ACC112 (cell line): ENCODE results near the gene UBALD2.
"Not testable (repeated sequence)": the region's sequence is repeated elsewhere in the genome, so short reads cannot be mapped to it uniquely, and the experiment has no call there.

ENCODE experiments used
- H2AFZ ChIP-seq: fragments of 200-600 bp; sonication (generic); one replicate; pipeline ENCODE4 v1.6.0; 2017; ENCODE audit warnings: antibody characterized with exemption, low read length; ENCODE audit not compliant: unreplicated experiment
- H3K27ac ChIP-seq: fragments of 200-600 bp; sonication (generic); 2 replicates; pipeline ENCODE4 v1.5.1; 2014; ENCODE audit warnings: low read depth, mild to moderate bottlenecking, antibody characterized with exemption, low read length, moderate library complexity
- H3K27me3 ChIP-seq: fragments of 200-600 bp; sonication (generic); 2 replicates; pipeline ENCODE4 v1.6.1; 2014; ENCODE audit warnings: mild to moderate bottlenecking, antibody characterized with exemption, low read length, moderate library complexity, mixed read lengths; ENCODE audit not compliant: insufficient read depth
- H3K36me3 ChIP-seq: fragments of 200-600 bp; sonication (generic); 2 replicates; pipeline ENCODE4 v1.6.1; 2016; ENCODE audit warnings: mild to moderate bottlenecking, antibody characterized with exemption, low read length, moderate library complexity, mixed read lengths; ENCODE audit not compliant: insufficient read depth
- H3K4me1 ChIP-seq: fragments of 200-600 bp; sonication (generic); one replicate; pipeline ENCODE4 v1.6.1; 2016; ENCODE audit warnings: low read length, mixed read lengths; ENCODE audit not compliant: insufficient read depth, unreplicated experiment, control insufficient read depth
- H3K4me3 ChIP-seq: fragments of 200-600 bp; sonication (generic); 2 replicates; pipeline ENCODE4 v1.5.1; 2014; ENCODE audit warnings: mild to moderate bottlenecking, low read depth, low read length
- H3K79me2 ChIP-seq: fragments of 200-600 bp; sonication (generic); one replicate; pipeline ENCODE4 v1.6.0; 2016; ENCODE audit warnings: low read length; ENCODE audit not compliant: control insufficient read depth, unreplicated experiment, insufficient read depth

Gene UBALD2

DNA sequence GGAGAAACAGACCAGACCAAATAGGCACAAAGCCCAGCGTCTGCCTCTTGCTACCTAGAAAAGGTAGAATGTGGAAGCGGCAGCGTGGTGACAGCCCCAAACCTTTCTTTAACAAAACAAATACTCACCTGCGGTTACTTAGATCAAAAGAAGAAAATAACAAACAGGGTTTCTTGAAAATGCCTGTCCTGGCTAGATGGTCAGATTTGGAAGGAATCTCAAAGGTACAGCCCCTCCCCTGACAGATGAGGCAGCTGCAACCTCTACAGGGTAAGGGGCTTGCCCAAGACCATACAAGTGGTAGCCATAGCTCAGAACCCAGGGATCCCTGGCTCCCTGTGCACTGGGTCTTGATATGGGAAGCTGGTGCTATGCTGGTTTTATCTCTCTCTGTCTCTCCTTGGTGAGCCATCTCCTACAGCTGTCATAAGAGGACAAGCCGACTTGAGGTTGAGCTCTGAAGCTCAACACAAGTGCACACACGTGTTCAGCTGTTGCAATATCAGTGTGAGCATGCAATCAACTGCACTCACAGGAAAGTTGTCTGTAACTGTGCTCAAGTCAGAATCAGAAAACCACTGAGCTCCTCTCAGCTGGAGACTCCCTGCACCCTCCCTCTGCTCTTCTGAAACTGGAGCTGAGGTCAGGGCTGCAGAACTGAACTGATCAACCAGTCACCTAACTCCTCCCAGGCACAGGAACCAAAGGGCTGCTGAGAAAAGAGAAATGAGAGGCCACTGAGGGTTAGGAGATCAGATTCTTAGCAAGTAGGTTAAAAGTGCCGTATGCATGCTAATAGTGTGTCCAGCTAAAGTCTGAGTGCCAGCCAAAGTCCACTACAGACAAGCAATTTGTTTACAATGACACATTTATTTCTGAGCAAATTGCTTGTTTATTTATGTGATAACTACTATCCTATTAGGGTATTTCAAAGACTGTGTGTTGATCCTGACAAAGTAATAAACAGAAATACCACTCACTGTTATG lies 18.8 kb upstream of the UBALD2 start:
- no peaks in the 10 kb centered on the region for H3K79me2 ChIP-seq
- no peak overlapping the region for H3K4me3 ChIP-seq
- H3K27ac ChIP-seq = no peak overlapping the region
- H3K36me3 ChIP-seq = no peaks in the 10 kb centered on the region
- peaks cover 28% of the 10 kb centered on the region for H3K27me3 ChIP-seq
- H3K4me1 ChIP-seq = peaks cover 2% of the 10 kb centered on the region
- no peak overlapping the region for H2AFZ ChIP-seq

GRCh38 chr17:76247304-76247703 lies 17.8 kb upstream of the UBALD2 start:
- no peak overlapping the region for H2AFZ ChIP-seq
- peaks cover 11% of the 10 kb centered on the region for H3K4me1 ChIP-seq
- H3K4me3 ChIP-seq = no peak overlapping the region
- H3K27me3 ChIP-seq = peaks cover 19% of the 10 kb centered on the region
- H3K79me2 ChIP-seq = no peaks in the 10 kb centered on the region
- no peaks in the 10 kb centered on the region for H3K36me3 ChIP-seq
- H3K27ac ChIP-seq = no peak overlapping the region

DNA sequence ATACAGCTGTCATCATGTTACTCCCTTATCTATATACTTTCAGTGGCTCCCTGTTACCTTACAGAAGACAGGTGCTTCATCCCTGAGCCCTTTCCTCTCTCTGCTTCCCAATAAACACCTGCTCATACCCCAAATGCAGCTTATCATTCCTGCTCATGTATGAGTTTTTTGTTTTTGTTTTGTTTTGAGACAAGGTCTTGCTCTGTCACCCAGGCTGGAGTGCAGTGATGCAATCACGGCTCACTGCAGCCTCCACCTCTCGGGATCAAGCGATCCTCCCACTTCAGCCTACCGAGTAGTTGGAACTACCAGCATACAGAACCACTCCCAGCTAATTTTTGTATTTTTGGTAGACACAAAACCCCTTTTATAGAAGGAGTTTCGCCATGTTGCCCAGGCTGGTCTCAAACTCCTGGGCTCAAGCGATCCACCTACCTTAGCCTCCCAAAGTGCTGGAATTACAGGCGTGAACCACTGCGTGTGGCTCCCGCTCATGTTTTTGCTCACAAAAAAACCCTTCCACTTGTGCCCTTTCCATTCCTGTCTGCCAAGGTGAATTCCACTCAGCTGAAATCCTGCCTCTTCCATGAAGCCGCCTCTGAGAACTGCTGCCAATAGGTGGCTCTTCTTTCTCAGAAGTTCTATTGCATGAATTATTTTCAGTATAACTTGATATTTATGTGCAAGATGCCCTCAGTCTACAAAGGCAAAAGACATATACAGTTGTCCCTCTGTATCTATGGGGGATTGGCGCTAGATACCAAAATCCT lies 16.9 kb upstream of the UBALD2 start:
- H3K36me3 ChIP-seq = no peaks in the 10 kb centered on the region
- H3K27ac ChIP-seq = no peak overlapping the region
- H3K4me1 ChIP-seq = peaks cover 20% of the 10 kb centered on the region
- H3K4me3 ChIP-seq = no peak overlapping the region
- peaks cover 10% of the 10 kb centered on the region for H3K27me3 ChIP-seq
- H3K79me2 ChIP-seq = no peaks in the 10 kb centered on the region
- H2AFZ ChIP-seq = no peak overlapping the region

DNA sequence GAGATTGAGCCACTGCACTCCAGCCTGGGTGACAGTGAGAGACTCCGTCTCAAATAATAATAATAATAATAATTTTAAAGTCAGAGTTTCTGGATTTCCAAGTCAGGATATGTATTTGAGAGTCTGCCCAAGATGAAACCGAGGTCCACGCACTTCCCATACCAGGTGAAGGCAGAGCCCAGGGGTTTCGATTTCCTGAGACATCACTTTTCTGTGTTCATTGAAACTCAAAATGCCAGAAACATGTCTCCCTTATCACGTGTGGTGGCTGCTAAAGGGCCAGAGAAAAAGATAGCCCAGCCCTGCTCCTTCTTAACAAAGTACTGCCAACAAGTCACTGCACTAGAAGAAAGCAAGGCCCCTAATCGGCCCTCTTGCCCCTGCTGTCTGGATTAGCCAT lies 15.0 kb upstream of the UBALD2 start:
- peaks cover 21% of the 10 kb centered on the region for H3K4me1 ChIP-seq
- H3K27me3 ChIP-seq = no peaks in the 10 kb centered on the region
- H3K27ac ChIP-seq = no peak overlapping the region
- no peak overlapping the region for H3K4me3 ChIP-seq
- no peak overlapping the region for H2AFZ ChIP-seq
- no peaks in the 10 kb centered on the region for H3K79me2 ChIP-seq
- no peaks in the 10 kb centered on the region for H3K36me3 ChIP-seq

DNA sequence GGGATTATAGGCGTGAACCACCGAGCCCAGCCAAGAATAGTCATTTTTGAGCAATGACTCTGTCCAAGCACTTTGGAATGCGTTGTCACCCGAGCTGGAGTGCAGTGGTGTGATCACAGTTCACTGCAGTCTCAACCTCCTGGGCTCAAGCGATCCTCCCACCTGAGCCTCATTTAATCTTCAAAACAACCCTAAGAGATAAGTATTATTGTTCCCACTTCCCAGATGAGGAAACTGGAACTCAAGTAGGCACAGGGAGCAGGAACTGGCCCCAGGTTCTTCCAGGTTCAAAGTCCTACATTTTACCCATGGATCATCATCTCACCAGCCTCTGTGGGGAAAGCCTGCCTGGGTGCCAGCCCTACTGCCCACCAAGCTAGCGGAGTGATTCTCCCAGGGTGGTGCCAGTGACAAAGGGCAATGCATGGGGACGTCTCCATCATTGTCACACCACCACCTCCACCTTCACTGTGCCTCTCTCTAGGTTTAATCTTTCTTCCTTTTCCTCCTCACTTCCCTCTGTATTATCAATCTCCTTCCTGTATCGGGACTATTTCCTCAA lies 13.6 kb upstream of the UBALD2 start:
- H3K4me3 ChIP-seq = no peak overlapping the region
- H3K27ac ChIP-seq = peak overlapping the region; percentile 96
- no peaks in the 10 kb centered on the region for H3K36me3 ChIP-seq
- peaks cover 21% of the 10 kb centered on the region for H3K4me1 ChIP-seq
- no peaks in the 10 kb centered on the region for H3K79me2 ChIP-seq
- H3K27me3 ChIP-seq = no peaks in the 10 kb centered on the region
- no peak overlapping the region for H2AFZ ChIP-seq

- H2AFZ ChIP-seq = peak overlapping the region; percentile 85
- no peaks in the 10 kb centered on the region for H3K79me2 ChIP-seq
- no peaks in the 10 kb centered on the region for H3K36me3 ChIP-seq
- H3K27ac ChIP-seq = peak overlapping the region; percentile 96
- peak overlapping the region; percentile 44; the same call in 1 of the 2 replicates for H3K4me3 ChIP-seq
- peaks cover 21% of the 10 kb centered on the region for H3K4me1 ChIP-seq
- H3K27me3 ChIP-seq = no peaks in the 10 kb centered on the region
Observed at GRCh38 chr17:76252040-76252954, 12.9 kb upstream of the UBALD2 start.

- not testable (repeated sequence) for H3K36me3 ChIP-seq, H2AFZ ChIP-seq, H3K27me3 ChIP-seq, H3K4me3 ChIP-seq, H3K79me2 ChIP-seq
- Histone ChIP-seq H3K27ac (peak overlapping the region; percentile 96), H3K4me1 (peaks cover 21% of the 10 kb centered on the region)
Observed at GRCh38 chr17:76252967-76253766, 12.0 kb upstream of the UBALD2 start.

GRCh38 chr17:76253841-76254240 lies 11.3 kb upstream of the UBALD2 start:
- peaks cover 21% of the 10 kb centered on the region for H3K4me1 ChIP-seq
- no peaks in the 10 kb centered on the region for H3K36me3 ChIP-seq
- no peaks in the 10 kb centered on the region for H3K79me2 ChIP-seq
- H3K4me3 ChIP-seq = no peak overlapping the region
- H2AFZ ChIP-seq = no peak overlapping the region
- H3K27ac ChIP-seq = no peak overlapping the region
- H3K27me3 ChIP-seq = no peaks in the 10 kb centered on the region

DNA sequence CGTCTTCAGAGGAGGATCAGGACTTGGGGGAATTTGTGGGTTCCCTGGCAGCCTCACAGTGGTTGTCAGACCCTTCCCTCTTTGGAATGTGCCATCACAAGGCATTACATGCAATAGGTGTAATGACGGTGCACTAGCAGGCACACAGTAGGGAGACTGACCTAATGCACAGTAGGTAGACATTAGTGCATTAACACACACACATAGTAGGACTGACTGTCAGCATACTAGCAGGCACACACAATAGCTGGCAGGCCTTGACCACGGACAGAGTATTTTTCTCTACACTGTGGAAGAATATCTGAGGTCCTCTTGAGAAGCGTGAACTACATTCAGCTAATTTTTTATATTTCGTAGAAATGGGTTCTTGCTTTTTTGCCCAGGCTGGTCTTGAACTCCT lies 10.9 kb upstream of the UBALD2 start:
- peaks cover 23% of the 10 kb centered on the region for H3K4me1 ChIP-seq
- H3K27ac ChIP-seq = no peak overlapping the region
- H2AFZ ChIP-seq = no peak overlapping the region
- H3K27me3 ChIP-seq = no peaks in the 10 kb centered on the region
- H3K36me3 ChIP-seq = no peaks in the 10 kb centered on the region
- H3K4me3 ChIP-seq = no peak overlapping the region
- no peaks in the 10 kb centered on the region for H3K79me2 ChIP-seq
